ENCODE results near the gene FBXL3.

FBXL3 gene

DNA sequence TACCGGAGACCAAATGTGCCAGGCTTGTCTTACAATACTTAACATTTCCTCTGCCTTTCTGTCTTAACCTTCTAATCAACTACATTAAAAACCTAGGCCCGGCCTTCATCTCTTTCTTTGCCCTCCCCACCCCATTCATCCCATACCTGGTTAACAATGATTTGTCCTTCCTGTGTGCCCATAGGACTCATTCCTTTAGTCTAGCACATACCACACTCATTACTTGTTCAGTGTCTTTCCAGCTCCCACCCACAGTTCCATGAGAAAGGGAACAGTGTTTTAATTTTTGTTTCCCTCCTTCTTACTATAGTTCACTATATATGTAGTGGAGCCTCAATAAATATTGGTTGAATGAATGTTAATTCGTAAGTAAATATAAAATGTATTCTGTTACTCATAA is 32.7 kb downstream of the FBXL3 start:
- no peak for TF ChIP-seq ZFX (IDR thresholded peaks at IDR 0.05)
- TF ChIP-seq, protein P1, sequence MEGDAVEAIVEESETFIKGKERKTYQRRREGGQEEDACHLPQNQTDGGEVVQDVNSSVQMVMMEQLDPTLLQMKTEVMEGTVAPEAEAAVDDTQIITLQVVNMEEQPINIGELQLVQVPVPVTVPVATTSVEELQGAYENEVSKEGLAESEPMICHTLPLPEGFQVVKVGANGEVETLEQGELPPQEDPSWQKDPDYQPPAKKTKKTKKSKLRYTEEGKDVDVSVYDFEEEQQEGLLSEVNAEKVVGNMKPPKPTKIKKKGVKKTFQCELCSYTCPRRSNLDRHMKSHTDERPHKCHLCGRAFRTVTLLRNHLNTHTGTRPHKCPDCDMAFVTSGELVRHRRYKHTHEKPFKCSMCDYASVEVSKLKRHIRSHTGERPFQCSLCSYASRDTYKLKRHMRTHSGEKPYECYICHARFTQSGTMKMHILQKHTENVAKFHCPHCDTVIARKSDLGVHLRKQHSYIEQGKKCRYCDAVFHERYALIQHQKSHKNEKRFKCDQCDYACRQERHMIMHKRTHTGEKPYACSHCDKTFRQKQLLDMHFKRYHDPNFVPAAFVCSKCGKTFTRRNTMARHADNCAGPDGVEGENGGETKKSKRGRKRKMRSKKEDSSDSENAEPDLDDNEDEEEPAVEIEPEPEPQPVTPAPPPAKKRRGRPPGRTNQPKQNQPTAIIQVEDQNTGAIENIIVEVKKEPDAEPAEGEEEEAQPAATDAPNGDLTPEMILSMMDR (conservative IDR thresholded peaks at IDR 0.05) = no peak
- peak overlapping the region; percentile 65; the same call in 1 of the 2 replicates for H3K27ac ChIP-seq

DNA sequence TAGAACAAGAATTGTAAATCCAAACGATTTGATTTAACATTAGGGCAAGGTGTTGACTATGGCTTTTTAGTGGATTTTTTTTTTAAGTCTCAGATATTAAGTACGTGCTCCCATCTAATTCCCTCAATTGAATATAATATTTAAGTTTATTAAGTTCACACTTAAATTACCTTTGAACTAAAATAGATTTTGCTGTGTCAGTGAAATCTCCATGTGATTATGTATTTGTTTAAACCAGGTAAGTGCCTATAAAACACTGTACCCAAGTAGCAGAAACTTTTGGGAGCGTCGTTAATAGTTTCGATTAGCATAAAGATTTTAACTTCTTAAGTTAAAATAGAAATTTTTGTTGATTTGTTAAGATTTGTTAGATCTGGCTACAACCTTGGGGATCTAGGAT is 33.5 kb downstream of the FBXL3 start:
- TF ChIP-seq, protein P1 (conservative IDR thresholded peaks at IDR 0.05) = no peak
- no peak for TF ChIP-seq ZFX (IDR thresholded peaks at IDR 0.05)
- H3K27ac ChIP-seq = peak overlapping the region; percentile 65; the same call in 1 of the 2 replicates

DNA sequence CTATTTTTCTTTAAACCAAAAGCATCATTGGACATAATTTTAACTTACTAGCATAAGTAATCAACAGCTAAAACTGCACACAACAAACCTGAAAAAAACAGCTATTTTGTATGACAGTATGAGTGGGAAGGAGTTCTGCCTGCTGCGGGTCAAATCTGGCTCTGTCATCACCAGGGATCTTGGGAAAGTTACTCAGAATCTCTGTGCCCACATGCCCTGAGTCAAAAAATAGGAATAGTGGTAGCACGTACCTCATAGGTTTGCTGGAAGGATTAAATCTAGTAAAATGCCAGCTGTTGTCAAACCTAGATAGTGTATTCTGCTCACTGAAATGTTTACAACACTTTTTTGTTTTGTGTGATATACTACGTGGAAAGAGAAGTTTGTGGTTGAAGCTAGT is 33.9 kb downstream of the FBXL3 start:
- no peak for TF ChIP-seq ZFX (IDR thresholded peaks at IDR 0.05)
- TF ChIP-seq, protein P1 (conservative IDR thresholded peaks at IDR 0.05) = no peak

DNA sequence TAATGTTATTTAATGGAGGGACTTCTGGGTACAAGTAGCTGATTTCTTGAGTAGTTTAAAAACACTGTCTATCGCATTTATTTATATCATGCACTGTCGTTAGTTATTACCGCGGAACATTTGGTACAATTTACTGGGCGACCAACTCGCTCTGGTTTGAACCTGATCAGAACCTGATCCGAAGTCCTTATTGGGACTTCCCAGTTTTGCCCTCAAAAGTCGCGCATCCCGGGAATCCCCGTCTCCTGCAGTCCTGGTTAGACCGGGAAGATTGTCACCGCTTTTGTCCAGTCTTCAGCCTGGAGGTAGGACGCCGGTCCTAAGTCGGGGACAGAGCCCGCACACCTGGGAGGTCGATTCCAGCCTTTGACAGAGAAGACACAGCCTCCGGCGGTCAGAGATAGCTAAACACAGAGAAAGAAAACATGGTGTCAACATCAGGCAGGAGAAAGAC is 34.4 kb downstream of the FBXL3 start:
- no peak for TF ChIP-seq ZFX (IDR thresholded peaks at IDR 0.05)
- TF ChIP-seq, protein P1 (conservative IDR thresholded peaks at IDR 0.05) = no peak
- peak overlapping the region; percentile 90 for H3K27ac ChIP-seq

More for the DNA sequence above, 33.9 kb downstream of the FBXL3 start:
- H3K27ac ChIP-seq = peak overlapping the region; percentile 90

DNA sequence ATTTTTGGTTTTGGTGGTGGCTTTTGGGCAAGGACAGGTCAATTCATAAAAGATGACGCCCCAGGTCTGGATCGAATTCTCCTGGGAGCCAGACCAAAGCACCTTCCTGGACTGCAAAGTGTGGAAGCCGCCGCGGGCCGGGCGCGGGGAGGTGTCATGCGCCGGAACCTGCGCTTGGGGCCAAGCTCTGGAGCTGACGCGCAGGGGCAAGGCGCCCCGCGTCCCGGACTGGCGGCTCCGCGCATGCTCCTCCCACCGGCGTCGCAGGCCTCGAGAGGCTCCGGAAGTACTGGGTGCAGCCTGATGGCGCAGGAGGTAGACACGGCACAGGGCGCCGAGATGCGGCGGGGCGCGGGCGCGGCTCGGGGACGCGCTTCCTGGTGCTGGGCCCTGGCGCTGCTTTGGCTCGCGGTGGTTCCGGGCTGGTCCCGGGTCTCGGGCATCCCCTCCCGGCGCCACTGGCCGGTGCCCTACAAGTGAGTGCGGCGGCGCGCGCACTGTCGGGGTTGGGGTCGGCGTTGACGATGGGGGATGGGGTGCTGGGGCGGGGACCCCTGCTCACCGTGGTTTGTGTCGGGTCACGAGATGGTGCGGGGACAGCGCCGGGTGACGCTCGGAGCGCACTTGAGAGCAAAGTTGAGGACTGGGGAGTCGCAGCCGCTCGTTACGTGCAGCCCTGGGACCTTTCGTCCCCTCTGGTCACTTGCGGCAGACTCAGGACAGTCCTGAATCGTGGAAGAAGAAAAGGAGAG is 35.0 kb downstream of the FBXL3 start, which contains the start of gene CLN5:
TSS of gene CLN5 (plus strand) at position 286 of the 752 bp plus-strand sequence. CDS start at position 304, 18 bp downstream.
- H3K27ac ChIP-seq = peak within 1 kb of the TSS; percentile 90
- TF ChIP-seq, protein P1 (conservative IDR thresholded peaks at IDR 0.05) = no peak
- peak; percentile 26; the same call in 1 of the 2 replicates for TF ChIP-seq ZFX (IDR thresholded peaks at IDR 0.05)

DNA sequence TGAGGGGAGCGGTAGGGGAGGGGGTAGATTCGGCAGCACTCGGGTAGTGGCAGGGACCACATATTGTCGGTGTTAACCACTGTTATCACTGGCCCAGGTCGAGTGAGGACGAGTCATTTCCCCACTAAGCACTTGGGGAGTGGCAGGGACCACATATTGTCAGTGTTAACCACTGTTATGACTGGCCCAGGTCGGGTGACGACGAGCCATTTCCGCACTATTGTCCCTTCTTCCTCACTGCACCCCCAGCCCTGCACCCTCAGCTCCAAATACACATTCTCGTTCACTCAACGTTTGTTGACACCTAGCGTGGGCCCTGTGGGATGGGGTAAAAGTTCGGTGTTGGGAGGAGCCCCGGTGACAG is 35.5 kb downstream of the FBXL3 start:
- TF ChIP-seq, protein P1 (conservative IDR thresholded peaks at IDR 0.05) = no peak
- no peak for TF ChIP-seq ZFX (IDR thresholded peaks at IDR 0.05)
- peak overlapping the region; percentile 90 for H3K27ac ChIP-seq

DNA sequence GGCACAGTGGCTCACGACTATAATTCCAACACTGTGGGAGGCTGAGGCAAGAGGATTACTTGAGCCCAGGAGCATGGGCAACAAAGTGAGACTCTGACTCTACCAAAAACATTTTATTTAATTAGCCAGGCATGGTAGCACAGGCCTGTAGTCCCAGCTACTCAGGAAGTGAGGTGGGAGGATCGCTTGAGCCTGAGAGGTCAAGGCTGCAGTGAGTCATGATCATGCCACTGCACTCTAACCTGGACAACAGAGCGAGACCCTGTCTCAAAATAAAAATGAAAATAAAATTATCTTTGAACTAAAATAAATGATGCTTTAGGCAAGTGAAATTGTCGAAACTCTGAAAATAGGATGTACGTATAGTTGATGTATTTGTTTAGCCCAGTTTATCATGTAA is 43.3 kb downstream of the FBXL3 start:
- TF ChIP-seq, protein P1 (conservative IDR thresholded peaks at IDR 0.05) = no peak
- no peak for TF ChIP-seq ZFX (IDR thresholded peaks at IDR 0.05)

More for the DNA sequence above, 43.3 kb downstream of the FBXL3 start:
- no peak overlapping the region for H3K27ac ChIP-seq

Data from C4-2B (cell line).